ENCODE data around the gene MZT2A.
"Not testable (repeated sequence)": the region's sequence is repeated elsewhere in the genome, so short reads cannot be mapped to it uniquely, and the experiment has no call there.

Gene MZT2A

DNA sequence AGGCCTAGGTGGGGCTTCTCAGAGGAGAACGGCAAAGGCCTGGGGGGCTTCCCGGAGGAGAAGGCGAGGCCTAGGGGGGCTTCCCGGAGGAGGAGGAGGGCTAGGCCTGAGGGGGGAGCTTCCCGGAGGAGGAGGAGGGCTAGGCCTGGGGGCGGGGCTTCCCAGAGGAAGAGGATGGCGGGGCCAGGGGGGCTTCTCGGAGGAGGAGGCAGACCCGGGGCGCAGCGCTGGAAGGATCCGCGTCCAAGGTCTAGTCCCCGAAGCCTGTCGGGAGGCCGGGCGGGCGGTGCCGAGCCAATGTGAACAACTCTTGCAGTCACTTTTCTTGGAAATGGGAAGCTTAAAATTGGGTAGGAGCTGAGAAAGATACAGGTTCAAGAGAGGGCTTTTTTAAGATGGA is 46.3 kb downstream of the MZT2A start:
- no peak for DNase-seq

- DNase-seq, result not testable (repeated sequence)
Measured at GRCh38 chr2:131445515-131445797, 46.7 kb downstream of the MZT2A start.

GRCh38 chr2:131444736-131445514 is 47.3 kb downstream of the MZT2A start:
- not testable (repeated sequence) for DNase-seq

DNA sequence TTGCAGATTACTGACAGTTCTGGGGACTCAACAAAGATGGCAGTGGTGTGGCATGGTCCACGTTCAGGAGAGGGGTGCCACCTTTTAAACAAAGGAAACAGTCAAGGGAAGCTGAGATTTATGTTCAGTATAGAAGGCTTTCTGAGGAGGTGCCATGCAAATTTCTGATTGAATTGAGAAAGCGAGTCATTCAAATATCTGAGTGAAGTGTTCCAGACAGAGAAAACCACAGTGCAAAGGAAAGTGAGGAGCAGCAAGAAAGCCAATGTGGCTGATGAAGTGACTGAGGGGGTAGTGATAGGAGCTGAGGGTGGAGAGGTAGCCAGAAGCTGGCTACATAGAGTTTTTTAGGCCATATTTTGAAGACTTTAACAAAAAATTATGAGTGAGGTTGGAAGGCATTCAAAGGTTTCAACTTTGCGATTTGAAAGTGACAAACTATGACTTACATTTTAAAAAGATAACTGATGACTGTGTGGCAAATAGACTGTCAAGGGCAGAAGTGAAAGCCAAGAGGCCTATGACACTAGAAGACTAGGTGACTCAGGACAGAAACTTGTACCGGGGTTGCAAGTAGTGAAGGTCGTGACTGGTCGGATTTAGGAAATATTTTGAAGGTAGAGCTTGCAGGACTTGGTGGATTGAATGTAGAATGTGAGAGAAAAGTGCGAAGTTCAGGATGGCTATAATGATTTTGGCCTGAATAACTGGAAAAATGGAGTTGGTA is 51.3 kb downstream of the MZT2A start:
- DNase-seq, result peak; percentile 44

Measured in activated CD4-positive, alpha-beta T cell treated with anti-CD3 and anti-CD28 coated beads for 48 hours (primary cell).